Mesenchymal stem cell (in vitro differentiated cells and primary cell): ENCODE measurements around the gene TMEM236.

ENCODE experiments used
- DNase-seq: peaks from one replicate; pipeline ENCODE4 v3.0.0-alpha.2; 2013
- H2AFZ ChIP-seq: one replicate; pipeline ENCODE4 v1.6.1; 2013; ENCODE audit warnings: low read depth, mild to moderate bottlenecking, control low read depth, inconsistent platforms, low read length, moderate library complexity
- H2AK5ac ChIP-seq: 2 replicates; pipeline ENCODE4 v1.6.1; 2013; ENCODE audit warnings: low read length, moderate library complexity, mild to moderate bottlenecking, inconsistent platforms; ENCODE audit not compliant: severe bottlenecking
- H2BK120ac ChIP-seq: one replicate; pipeline ENCODE4 v1.6.1; 2013; ENCODE audit warnings: low read depth, mild to moderate bottlenecking, inconsistent platforms, low read length, moderate library complexity
- H2BK12ac ChIP-seq, 2 experiments: one replicate each; pipeline ENCODE4 v1.6.1; 2013; ENCODE audit warnings: inconsistent platforms in 2 of 2, low read length in 2 of 2, mild to moderate bottlenecking in 2 of 2, moderate library complexity in 2 of 2, control low read depth in 1 of 2
- H2BK15ac ChIP-seq: one replicate; pipeline ENCODE4 v1.6.1; 2013; ENCODE audit warnings: mild to moderate bottlenecking, low read depth, inconsistent platforms; ENCODE audit not compliant: poor library complexity, severe bottlenecking
- H2BK5ac ChIP-seq: 2 replicates; pipeline ENCODE4 v1.6.1; 2013; ENCODE audit warnings: low read depth, mild to moderate bottlenecking, low read length, control low read depth, inconsistent platforms; ENCODE audit not compliant: poor library complexity, severe bottlenecking
- H3K14ac ChIP-seq, 2 experiments: one replicate each; pipeline ENCODE4 v1.6.1; 2013; ENCODE audit warnings: inconsistent platforms in 2 of 2, low read length in 2 of 2, control low read depth in 1 of 2, mild to moderate bottlenecking in 1 of 2, moderate library complexity in 1 of 2
- H3K18ac ChIP-seq, 2 experiments: one replicate each; pipeline ENCODE4 v1.6.1; 2013; ENCODE audit warnings: inconsistent platforms in 2 of 2, low read length in 2 of 2, control low read depth in 1 of 2, low read depth in 1 of 2, mild to moderate bottlenecking in 1 of 2
- H3K23ac ChIP-seq, 2 experiments: one replicate each; pipeline ENCODE4 v1.6.1; 2013; ENCODE audit warnings: inconsistent platforms in 2 of 2, low read length in 2 of 2, mild to moderate bottlenecking in 2 of 2, moderate library complexity in 2 of 2, control low read depth in 1 of 2
- H3K27ac ChIP-seq: 2 replicates; pipeline ENCODE4 v1.5.1; 2013; ENCODE audit warnings: mild to moderate bottlenecking, moderate library complexity, low read length, control low read depth, inconsistent platforms; ENCODE audit not compliant: poor library complexity, severe bottlenecking
- H3K27me3 ChIP-seq, 2 experiments: 2 replicates each; pipeline versions ENCODE4 v1.6.1 to v1.7.0; 2013; ENCODE audit warnings: low read length in 2 of 2, mild to moderate bottlenecking in 2 of 2, moderate library complexity in 2 of 2, control low read depth in 1 of 2, inconsistent platforms in 1 of 2; ENCODE audit not compliant: control insufficient read depth in 1 of 2, insufficient read depth in 1 of 2
- H3K36me3 ChIP-seq, 2 experiments: 2 replicates each; pipeline versions ENCODE4 v1.6.1 to v1.7.0; 2013; ENCODE audit warnings: low read length in 2 of 2, control low read depth in 1 of 2, inconsistent platforms in 1 of 2, low read depth in 1 of 2, mild to moderate bottlenecking in 1 of 2; ENCODE audit not compliant: insufficient read depth in 2 of 2, control insufficient read depth in 1 of 2
- H3K4ac ChIP-seq, 2 experiments: one replicate each; pipeline ENCODE4 v1.6.1; 2013; ENCODE audit warnings: inconsistent platforms in 2 of 2, low read length in 2 of 2, mild to moderate bottlenecking in 2 of 2, moderate library complexity in 2 of 2, control low read depth in 1 of 2, low read depth in 1 of 2
- H3K4me1 ChIP-seq: 2 replicates; pipeline ENCODE4 v1.6.1; 2013; ENCODE audit warnings: low read depth, low read length, control low read depth; ENCODE audit not compliant: control insufficient read depth, insufficient read depth
- H3K4me2 ChIP-seq: 2 replicates; pipeline ENCODE4 v1.6.1; 2013; ENCODE audit warnings: low read length, mild to moderate bottlenecking, inconsistent platforms; ENCODE audit not compliant: poor library complexity, severe bottlenecking
- H3K4me3 ChIP-seq, 2 experiments: 2 replicates each; pipeline versions ENCODE4 v1.5.1 to v1.7.0; 2013; ENCODE audit warnings: low read length in 2 of 2, mild to moderate bottlenecking in 2 of 2, control low read depth in 1 of 2, low read depth in 1 of 2; ENCODE audit not compliant: insufficient read depth in 1 of 2
- H3K79me1 ChIP-seq: replicated peaks from 2 replicates; pipeline ENCODE4 v1.6.1; 2013; ENCODE audit warnings: mild to moderate bottlenecking, control low read depth, low read length, inconsistent platforms; ENCODE audit not compliant: poor library complexity, severe bottlenecking
- H3K9ac ChIP-seq: 2 replicates; pipeline ENCODE4 v1.7.0; 2013; ENCODE audit warnings: mild to moderate bottlenecking, low read length, moderate library complexity
- H3K9me3 ChIP-seq: 2 replicates; pipeline ENCODE4 v1.7.0; 2013; ENCODE audit warnings: mild to moderate bottlenecking, low read length; ENCODE audit not compliant: control insufficient read depth
- H4K8ac ChIP-seq: one replicate; pipeline ENCODE4 v1.6.1; 2013; ENCODE audit warnings: inconsistent platforms, mild to moderate bottlenecking, low read length, moderate library complexity
- H4K91ac ChIP-seq: one replicate; pipeline ENCODE4 v1.6.1; 2013; ENCODE audit warnings: mild to moderate bottlenecking, low read length, inconsistent platforms
- WGBS: methylation state at CpG from one replicate; pipeline ENCODE4 v1.1.7; 2013; ENCODE audit warnings: mixed read lengths; 5-methylcytosine and 5-hydroxymethylcytosine counted together

Gene TMEM236

DNA sequence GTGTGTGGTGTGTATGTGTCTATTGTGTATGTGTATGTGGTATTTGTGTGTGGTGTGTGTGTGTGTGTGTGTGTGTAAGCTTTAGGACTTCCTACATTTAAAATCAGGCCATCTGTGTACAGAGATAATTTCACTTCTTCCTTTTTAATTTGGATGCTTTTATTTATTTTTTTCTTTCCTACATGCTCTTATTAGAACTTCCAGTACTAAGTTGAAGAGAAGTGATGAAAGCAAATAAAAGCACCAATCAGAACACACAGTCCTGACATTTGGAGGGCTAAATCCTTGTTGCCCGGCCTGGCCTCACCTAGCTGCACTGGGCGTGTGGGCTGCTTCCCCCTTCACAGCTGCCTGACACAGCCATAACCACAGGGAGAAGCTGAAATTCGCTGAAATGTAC, 53.3 kb downstream of the TMEM236 start:
- no peak overlapping the region for H3K4me3 ChIP-seq

DNA sequence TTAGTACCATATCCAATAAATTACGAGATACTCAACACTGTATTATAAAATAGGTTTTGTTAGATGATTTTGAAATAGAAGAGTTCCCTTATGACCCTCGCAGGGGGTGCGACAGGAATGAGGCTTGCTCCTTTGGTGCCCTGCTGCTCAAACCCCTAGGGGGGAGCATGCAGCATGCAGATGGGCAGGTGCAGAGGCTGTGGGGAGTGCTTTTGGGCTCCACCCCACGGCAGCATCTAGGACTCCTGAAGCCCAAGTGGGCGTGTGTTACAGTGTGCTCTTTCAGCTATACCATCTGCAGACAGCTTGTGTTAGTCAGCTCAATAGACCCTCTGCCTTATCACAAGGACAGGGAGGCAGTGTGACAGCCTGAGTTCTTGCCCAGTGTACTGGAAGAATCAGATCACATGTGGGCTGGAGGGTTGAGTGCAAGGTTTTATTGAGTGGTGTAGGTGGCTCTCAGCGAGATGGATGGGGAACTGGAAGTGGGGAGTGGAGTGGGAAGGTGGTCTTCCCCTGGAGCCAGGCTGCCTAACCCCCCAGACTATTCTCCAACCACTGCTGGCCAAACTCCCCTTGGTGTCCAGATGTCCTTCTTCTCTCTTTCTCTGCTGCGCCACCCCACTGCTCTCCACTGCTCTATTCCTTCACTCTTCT, 54.0 kb downstream of the TMEM236 start:
- Histone ChIP-seq H3K79me1 (no peaks in the 10 kb centered on the region), H3K9ac (no peak overlapping the region), H2BK12ac (no peak overlapping the region), H3K23ac (no peak overlapping the region), H2BK5ac (no peak overlapping the region), H2BK120ac (no peak overlapping the region), H4K8ac (no peak overlapping the region), H3K14ac (no peak overlapping the region), H3K4me3 (no peak overlapping the region), H3K36me3 (no peaks in the 10 kb centered on the region), H3K18ac (no peak overlapping the region), H4K91ac (no peak overlapping the region), H2BK15ac (no peak overlapping the region), H3K4me2 (no peak overlapping the region), H3K9me3 (peaks cover 7% of the 10 kb centered on the region), H2AFZ (no peak overlapping the region), H3K27ac (no peak overlapping the region), H2AK5ac (no peak overlapping the region), H3K4ac (no peak overlapping the region), H3K27me3 (peaks cover 0 to 5% of the 10 kb centered on the region in 2 experiments), H3K4me1 (no peaks in the 10 kb centered on the region)
- no peak for DNase-seq
- WGBS: 54% methylated on average over 3 of the region's 7 CpGs

More for the DNA sequence above, 53.3 kb downstream of the TMEM236 start:
- Histone ChIP-seq H3K27ac (no peak overlapping the region), H4K8ac (no peak overlapping the region), H3K9ac (no peak overlapping the region), H3K4me1 (no peaks in the 10 kb centered on the region), H3K23ac (no peak overlapping the region), H3K14ac (no peak overlapping the region), H3K36me3 (no peaks in the 10 kb centered on the region), H2AK5ac (no peak overlapping the region), H4K91ac (no peak overlapping the region), H2BK12ac (no peak overlapping the region), H2BK15ac (no peak overlapping the region), H3K18ac (no peak overlapping the region), H2BK5ac (no peak overlapping the region), H3K27me3 (peaks cover 0 to 5% of the 10 kb centered on the region in 2 experiments), H3K4ac (no peak overlapping the region), H3K4me2 (no peak overlapping the region), H3K9me3 (peaks cover 7% of the 10 kb centered on the region), H2AFZ (no peak overlapping the region), H3K79me1 (no peaks in the 10 kb centered on the region), H2BK120ac (no peak overlapping the region)
- 93% methylated on average over 2 of the region's 3 CpGs for WGBS
- DNase-seq: no peak

GRCh38 chr10:17808971-17809841, 57.2 kb downstream of the TMEM236 start, which contains the start of gene MRC1:
Gene MRC1, plus strand, starts transcription at chr10:17809348. Its CDS starts 118 bp downstream, at chr10:17809466.
- no peak within 1 kb of the TSS for H2BK12ac ChIP-seq
- H2AK5ac ChIP-seq: no peak within 1 kb of the TSS
- H3K18ac ChIP-seq: no peak within 1 kb of the TSS
- H2BK15ac ChIP-seq: no peak within 1 kb of the TSS
- no peaks in the 10 kb centered on the region for H3K4me1 ChIP-seq
- H3K9ac ChIP-seq: no peak within 1 kb of the TSS
- no peak within 1 kb of the TSS for H3K4ac ChIP-seq
- H2AFZ ChIP-seq: no peak within 1 kb of the TSS
- H3K14ac ChIP-seq: no peak within 1 kb of the TSS
- H3K79me1 ChIP-seq: no peaks in the 10 kb centered on the region
- peaks cover 0 to 5% of the 10 kb centered on the region in 2 experiments for H3K27me3 ChIP-seq
- H4K8ac ChIP-seq: peak within 1 kb of the TSS; percentile 32
- H3K9me3 ChIP-seq: peaks cover 6% of the 10 kb centered on the region
- no peak within 1 kb of the TSS for H3K4me3 ChIP-seq
- 92% methylated on average over 23 of the region's 23 CpGs for WGBS
- H2BK5ac ChIP-seq: no peak within 1 kb of the TSS
- H3K27ac ChIP-seq: no peak within 1 kb of the TSS
- DNase-seq: no peak
- H4K91ac ChIP-seq: no peak within 1 kb of the TSS
- H2BK120ac ChIP-seq: no peak within 1 kb of the TSS
- no peak within 1 kb of the TSS for H3K23ac ChIP-seq
- no peaks in the 10 kb centered on the region for H3K36me3 ChIP-seq
- no peak within 1 kb of the TSS for H3K4me2 ChIP-seq

DNA sequence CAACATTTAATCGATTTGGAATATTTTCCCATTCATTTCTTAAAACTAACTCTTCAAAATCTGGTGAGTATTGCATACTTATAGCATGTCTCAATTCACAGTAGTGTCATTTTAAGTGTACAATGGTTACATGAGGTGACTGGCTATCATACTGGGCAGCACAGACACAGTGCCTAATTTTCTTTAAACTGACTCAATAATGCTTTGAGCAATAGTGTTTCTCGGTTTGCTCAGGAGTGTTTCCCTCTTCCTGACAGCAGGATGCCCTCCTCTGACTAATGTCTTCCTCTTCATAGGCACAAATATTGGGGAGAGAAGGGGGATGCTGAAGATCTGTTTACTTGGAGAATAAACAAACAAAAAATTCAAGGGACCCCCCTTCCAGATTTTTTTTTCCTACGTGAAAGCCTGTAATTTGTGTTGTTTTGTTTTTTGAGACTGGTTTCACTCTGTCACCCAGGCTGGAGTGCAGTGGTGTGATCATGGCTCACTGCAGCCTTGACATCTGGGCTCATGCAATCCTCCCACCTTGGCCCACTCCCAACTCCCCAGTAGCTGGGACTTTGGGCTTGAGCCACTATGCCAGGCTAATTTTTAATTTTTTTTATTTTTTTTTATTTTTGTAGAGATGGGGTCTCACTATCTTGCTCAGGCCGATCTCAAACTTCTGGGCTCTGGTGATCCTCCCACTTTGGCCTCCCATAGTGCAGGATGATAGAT, 59.3 kb downstream of the TMEM236 start:
- no peak overlapping the region for H2AK5ac ChIP-seq
- no peak overlapping the region for H2BK12ac ChIP-seq
- H3K79me1 ChIP-seq: no peaks in the 10 kb centered on the region
- no peak overlapping the region for H2AFZ ChIP-seq
- H3K4me3 ChIP-seq: no peak overlapping the region
- no peak overlapping the region for H4K91ac ChIP-seq
- no peak overlapping the region for H3K18ac ChIP-seq
- H3K14ac ChIP-seq: no peak overlapping the region
- no peak overlapping the region for H2BK120ac ChIP-seq
- WGBS: 67% methylated on average over 3 of the region's 4 CpGs
- no peaks in the 10 kb centered on the region for H3K36me3 ChIP-seq
- H2BK15ac ChIP-seq: no peak overlapping the region
- peak; percentile 13 for DNase-seq
- no peak overlapping the region for H3K9ac ChIP-seq
- no peak overlapping the region for H3K4me2 ChIP-seq
- no peak overlapping the region for H2BK5ac ChIP-seq
- no peak overlapping the region for H3K23ac ChIP-seq
- no peak overlapping the region for H3K27ac ChIP-seq
- H3K27me3 ChIP-seq: peaks cover 0 to 10% of the 10 kb centered on the region in 2 experiments
- no peak overlapping the region for H4K8ac ChIP-seq
- H3K4me1 ChIP-seq: no peaks in the 10 kb centered on the region
- H3K4ac ChIP-seq: no peak overlapping the region
- no peaks in the 10 kb centered on the region for H3K9me3 ChIP-seq
